GM18909 (cell line): ENCODE data around the gene SERPINE1.
"Not testable (repeated sequence)": the region's sequence is repeated elsewhere in the genome, so short reads cannot be mapped to it uniquely, and the experiment has no call there.

Source experiments
- ATAC-seq: cut with Tn5 transposase; IDR thresholded peaks from one replicate; pipeline ENCODE4 v1.9.1; 2021; ENCODE audit warnings: mild to moderate bottlenecking; ENCODE audit not compliant: unreplicated experiment, poor library complexity

SERPINE1 gene

DNA sequence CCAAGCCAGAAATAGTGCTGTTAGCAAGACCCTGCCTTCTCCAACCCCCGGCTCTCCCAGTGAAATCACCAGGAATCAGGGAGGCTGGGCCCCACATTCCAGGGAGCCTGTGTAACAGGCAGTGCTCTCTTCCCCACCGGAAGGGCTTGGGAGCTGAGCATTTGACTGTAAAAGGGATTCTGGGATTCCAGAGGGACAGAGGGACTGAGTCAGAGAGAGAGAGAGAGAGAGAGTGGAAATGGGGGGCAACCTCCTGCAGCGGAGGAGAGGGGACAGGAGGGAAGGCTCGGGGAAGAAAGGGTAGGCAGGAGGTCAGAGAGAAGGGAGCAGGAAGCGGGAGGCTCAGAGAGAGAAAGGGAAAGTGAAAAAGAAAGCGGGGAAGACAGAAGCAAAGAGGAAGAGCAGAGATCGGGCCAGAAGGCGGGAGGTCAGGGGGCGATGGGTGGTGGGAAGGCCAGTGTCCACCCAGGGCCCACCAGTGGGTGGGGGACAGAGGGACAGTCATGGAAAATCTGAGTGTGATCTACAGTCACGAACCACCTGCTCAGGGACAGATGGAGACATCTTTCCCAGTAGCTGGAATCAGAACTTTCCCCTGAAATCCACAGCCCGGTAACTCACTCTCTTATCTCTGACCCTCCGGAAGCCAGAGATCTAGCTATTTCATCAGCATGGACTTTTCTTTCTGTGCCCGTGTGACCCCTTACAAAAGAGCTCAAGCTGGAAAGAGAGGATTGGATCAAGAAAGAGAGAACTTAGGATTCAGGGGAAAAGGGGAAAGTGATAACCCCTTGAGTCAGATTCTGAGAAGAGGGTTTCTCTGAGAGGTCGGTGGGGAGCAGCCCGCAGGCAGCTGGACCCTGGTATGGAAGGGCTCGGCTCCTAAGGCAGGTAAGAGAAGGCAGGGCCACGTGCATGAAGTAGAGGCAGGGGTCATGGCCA lies 4.6 kb upstream of the SERPINE1 start:
- ATAC-seq: no peak

- ATAC-seq: no peak
Observed at GRCh38 chr7:101122933-101123702, 3.8 kb upstream of the SERPINE1 start.

DNA sequence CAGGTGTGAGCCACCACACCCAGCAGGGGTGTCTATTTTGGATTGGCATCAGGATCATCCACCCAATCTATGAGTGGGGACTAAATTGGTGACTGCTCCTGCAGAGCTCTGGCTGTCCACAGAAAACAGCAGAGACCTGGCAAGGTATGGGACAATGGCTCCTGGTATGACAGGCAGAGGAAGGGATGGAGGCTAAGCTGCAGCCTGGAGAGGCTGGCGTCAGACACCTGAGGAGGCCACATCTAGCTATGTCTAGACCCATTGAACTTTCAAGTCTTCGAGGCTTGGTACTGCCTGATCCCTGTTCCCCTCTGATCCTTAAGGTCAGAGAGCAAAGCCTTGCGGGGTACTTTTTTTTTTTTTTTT lies 3.2 kb upstream of the SERPINE1 start:
- ATAC-seq: no peak

DNA sequence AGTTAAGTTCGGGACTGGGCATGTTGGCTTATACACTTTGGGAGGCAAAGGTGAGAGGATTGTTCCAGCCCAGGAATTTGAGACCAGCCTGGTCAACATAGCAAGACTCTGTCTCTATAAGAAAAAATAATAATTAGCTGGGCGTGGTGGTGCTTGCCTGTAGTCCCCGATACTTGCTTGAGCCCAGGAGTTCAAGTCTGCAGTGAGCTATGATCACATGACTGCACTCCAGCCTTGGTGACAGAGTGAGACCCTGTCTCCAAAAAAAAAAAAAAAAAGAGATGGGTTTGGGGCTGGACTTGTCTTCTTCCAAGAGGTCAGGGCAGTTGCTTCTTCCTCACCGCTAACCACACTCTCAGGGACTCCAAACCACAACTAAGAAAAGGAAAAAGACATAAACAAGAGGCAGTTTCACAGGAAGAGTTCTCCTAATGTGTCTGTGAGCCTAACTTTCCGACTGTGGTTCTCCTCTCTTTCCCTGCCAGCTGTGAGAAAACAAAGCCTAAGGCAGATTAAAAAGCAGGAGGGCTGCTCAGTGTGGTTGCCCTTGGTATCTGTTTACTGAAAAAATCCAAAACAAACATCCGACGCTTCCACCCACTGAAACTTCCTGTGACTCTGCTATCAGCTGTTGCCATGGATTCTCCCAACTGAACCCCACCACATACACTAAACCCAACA lies 2.4 kb upstream of the SERPINE1 start:
- ATAC-seq: no peak

DNA sequence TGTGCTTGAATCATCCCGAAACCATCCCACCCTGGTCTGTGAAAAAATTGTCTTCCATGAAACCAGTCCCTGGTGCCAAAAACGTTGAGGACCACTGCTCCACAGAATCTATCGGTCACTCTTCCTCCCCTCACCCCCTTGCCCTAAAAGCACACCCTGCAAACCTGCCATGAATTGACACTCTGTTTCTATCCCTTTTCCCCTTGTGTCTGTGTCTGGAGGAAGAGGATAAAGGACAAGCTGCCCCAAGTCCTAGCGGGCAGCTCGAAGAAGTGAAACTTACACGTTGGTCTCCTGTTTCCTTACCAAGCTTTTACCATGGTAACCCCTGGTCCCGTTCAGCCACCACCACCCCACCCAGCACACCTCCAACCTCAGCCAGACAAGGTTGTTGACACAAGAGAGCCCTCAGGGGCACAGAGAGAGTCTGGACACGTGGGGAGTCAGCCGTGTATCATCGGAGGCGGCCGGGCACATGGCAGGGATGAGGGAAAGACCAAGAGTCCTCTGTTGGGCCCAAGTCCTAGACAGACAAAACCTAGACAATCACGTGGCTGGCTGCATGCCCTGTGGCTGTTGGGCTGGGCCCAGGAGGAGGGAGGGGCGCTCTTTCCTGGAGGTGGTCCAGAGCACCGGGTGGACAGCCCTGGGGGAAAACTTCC lies 784 bp upstream of the SERPINE1 start:
- peak; percentile 64 for ATAC-seq

GRCh38 chr7:101127460-101128039 lies 646 bp downstream of the SERPINE1 start:
- ATAC-seq: no peak

- ATAC-seq: no peak
Observed at GRCh38 chr7:101128040-101128834, 1.3 kb downstream of the SERPINE1 start.

- no peak for ATAC-seq
Observed at GRCh38 chr7:101129603-101130117, 2.8 kb downstream of the SERPINE1 start.

DNA sequence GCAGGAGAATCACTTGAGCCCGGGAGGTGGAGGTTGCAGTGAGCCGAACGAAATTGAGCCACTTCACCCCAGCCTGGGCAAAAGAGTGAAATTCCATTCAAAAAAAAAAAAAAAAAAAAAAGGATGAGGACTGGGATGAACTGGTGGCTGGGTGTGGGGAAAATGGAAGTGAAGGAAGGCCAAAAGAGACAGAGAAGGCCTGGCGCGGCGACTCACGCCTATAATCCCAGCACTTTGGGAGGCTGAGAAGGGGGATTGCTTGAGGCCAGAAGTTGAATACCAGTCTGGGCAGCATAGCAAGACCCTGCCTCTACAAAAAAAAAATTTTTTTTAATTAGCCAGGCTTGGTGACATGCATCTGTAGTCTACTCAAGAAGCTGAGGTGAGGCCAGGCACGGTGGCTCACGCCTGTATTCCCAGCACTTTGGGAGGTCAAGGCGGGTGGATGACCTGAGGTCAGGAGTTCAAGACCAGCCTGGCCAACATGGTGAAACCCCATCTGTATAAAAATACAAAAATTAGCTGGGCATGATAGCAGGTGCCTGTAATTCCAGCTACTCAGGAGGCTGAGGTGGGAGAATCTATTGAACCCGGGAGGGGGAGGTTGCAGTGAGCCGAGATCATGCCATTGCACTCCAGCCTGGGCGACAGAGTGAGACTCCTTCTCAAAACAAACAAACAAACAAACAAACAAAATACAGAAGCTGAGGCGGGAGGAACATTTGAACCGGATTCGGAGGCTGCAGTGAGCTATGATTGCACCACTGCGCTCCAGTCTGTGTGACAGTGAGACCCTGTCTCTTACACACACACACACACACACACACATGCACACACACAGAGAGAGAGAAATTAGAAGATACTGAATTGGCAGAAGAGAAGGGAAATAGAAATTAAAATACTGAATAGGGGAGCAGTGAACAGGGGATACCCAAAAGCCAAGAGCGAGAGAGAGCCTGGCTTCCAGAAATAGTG lies 6.0 kb downstream of the SERPINE1 start:
- not testable (repeated sequence) for ATAC-seq

GRCh38 chr7:101133621-101134398 lies 6.9 kb downstream of the SERPINE1 start:
- ATAC-seq: no peak

GRCh38 chr7:101134399-101134980 lies 7.6 kb downstream of the SERPINE1 start:
- no peak for ATAC-seq

- ATAC-seq: no peak
Observed at GRCh38 chr7:101137651-101138212, 10.8 kb downstream of the SERPINE1 start.

DNA sequence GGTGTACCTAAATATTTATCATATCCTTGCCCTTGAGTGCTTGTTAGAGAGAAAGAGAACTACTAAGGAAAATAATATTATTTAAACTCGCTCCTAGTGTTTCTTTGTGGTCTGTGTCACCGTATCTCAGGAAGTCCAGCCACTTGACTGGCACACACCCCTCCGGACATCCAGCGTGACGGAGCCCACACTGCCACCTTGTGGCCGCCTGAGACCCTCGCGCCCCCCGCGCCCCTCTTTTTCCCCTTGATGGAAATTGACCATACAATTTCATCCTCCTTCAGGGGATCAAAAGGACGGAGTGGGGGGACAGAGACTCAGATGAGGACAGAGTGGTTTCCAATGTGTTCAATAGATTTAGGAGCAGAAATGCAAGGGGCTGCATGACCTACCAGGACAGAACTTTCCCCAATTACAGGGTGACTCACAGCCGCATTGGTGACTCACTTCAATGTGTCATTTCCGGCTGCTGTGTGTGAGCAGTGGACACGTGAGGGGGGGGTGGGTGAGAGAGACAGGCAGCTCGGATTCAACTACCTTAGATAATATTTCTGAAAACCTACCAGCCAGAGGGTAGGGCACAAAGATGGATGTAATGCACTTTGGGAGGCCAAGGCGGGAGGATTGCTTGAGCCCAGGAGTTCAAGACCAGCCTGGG lies 11.4 kb downstream of the SERPINE1 start:
- peak; percentile 77 for ATAC-seq

DNA sequence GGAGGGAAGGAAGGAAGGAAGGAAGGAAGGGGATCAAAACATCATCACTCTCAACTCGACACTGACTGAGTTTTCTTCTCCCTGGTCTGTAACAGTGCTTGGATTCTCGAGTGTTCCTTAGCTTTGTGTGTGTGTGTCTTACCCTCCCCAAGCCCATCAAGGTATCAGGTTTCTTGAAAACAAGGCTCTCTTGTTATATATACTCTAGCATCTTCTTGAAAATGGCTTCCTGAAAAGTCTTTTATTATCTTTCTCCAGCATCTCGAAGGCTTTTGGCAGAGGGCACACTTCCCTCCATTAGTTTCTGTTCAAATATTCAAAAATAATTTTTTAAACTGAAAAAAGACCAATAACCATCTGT lies 13.4 kb downstream of the SERPINE1 start:
- no peak for ATAC-seq

DNA sequence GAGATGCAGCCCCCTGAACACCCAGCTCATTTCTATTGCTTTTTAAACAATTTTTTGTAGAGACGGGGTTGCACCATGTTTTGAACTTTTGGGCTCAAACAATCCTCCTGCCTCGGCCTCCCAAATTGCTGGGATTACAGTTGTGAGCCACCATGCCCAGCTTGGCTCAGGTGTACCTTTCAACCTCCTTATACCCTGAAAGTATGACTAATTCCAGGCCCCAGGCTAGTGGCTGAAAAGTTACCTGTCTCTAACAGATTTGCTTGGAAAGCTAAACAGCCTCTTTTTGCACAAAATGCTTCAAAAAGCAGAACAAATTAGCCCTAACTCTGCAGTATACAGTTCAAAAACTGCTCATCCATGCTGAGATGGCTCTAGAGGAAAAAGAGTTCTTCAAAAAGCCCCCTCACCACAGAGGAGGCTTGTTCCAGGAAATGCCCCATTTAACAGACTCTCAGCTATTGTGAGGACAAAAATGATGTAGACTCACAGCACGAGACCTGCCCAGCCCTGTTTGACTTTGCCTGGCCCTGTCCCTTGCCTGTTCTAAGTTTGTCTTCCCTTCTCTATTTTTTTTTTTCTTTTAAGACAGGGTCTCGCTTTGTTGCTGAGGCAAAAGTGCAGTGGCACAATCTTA lies 14.0 kb downstream of the SERPINE1 start:
- ATAC-seq: no peak
